Endothelial cell (in vitro differentiated cells): Measurements from ENCODE around the gene RMP24.
A peak's percentile ranks its signal among the peaks of the same experiment; 100 is the strongest.
"Not testable (repeated sequence)": the region's sequence is repeated elsewhere in the genome, so short reads cannot be mapped to it uniquely, and the experiment has no call there.

Experiments
- DNase-seq: peaks from one replicate; pipeline ENCODE4 v3.0.0; 2021; ENCODE audit warnings: low spot score
- H3K27ac Mint-ChIP-seq: one replicate; pipeline ENCODE4 v1.8.0; 2021; ENCODE audit warnings: mixed read lengths, inconsistent platforms; ENCODE audit not compliant: unreplicated experiment
- H3K27me3 Mint-ChIP-seq: one replicate; pipeline ENCODE4 v1.8.0; 2021; ENCODE audit warnings: mild to moderate bottlenecking, moderate library complexity, mixed read lengths, inconsistent platforms; ENCODE audit not compliant: unreplicated experiment
- H3K36me3 Mint-ChIP-seq: one replicate; pipeline ENCODE4 v1.8.0; 2021; ENCODE audit warnings: mild to moderate bottlenecking, low read depth, mixed read lengths, inconsistent platforms; ENCODE audit not compliant: unreplicated experiment
- H3K4me1 Mint-ChIP-seq: one replicate; pipeline ENCODE4 v1.8.0; 2021; ENCODE audit warnings: mild to moderate bottlenecking, mixed read lengths, inconsistent platforms; ENCODE audit not compliant: unreplicated experiment
- H3K4me3 Mint-ChIP-seq: one replicate; pipeline ENCODE4 v1.8.0; 2021; ENCODE audit warnings: mild to moderate bottlenecking, mixed read lengths, inconsistent platforms; ENCODE audit not compliant: unreplicated experiment
- H3K9me3 Mint-ChIP-seq: one replicate; pipeline ENCODE4 v1.8.0; 2021; ENCODE audit warnings: mixed read lengths, inconsistent platforms; ENCODE audit not compliant: unreplicated experiment
- TF ChIP-seq, protein P1 (sequence below): fragments of 200-600 bp; sonication (generic); IDR thresholded peaks from one replicate; pipeline ENCODE4 v1.5.0; 2021; ENCODE audit warnings: antibody characterized with exemption; ENCODE audit not compliant: unreplicated experiment

RMP24 gene

GRCh38 chr18:35962320-35962719, 10.2 kb upstream of the RMP24 start:
- Mint-ChIP-seq H3K9me3 (no peaks in the 10 kb centered on the region), H3K36me3 (peaks cover 13% of the 10 kb centered on the region), H3K27me3 (peaks cover 5% of the 10 kb centered on the region), H3K27ac (peak overlapping the region; percentile 48), H3K4me1 (no peaks in the 10 kb centered on the region), H3K4me3 (peak overlapping the region; percentile 54)
- TF ChIP-seq, protein P1, sequence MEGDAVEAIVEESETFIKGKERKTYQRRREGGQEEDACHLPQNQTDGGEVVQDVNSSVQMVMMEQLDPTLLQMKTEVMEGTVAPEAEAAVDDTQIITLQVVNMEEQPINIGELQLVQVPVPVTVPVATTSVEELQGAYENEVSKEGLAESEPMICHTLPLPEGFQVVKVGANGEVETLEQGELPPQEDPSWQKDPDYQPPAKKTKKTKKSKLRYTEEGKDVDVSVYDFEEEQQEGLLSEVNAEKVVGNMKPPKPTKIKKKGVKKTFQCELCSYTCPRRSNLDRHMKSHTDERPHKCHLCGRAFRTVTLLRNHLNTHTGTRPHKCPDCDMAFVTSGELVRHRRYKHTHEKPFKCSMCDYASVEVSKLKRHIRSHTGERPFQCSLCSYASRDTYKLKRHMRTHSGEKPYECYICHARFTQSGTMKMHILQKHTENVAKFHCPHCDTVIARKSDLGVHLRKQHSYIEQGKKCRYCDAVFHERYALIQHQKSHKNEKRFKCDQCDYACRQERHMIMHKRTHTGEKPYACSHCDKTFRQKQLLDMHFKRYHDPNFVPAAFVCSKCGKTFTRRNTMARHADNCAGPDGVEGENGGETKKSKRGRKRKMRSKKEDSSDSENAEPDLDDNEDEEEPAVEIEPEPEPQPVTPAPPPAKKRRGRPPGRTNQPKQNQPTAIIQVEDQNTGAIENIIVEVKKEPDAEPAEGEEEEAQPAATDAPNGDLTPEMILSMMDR, result no peak
- no peak for DNase-seq

DNA sequence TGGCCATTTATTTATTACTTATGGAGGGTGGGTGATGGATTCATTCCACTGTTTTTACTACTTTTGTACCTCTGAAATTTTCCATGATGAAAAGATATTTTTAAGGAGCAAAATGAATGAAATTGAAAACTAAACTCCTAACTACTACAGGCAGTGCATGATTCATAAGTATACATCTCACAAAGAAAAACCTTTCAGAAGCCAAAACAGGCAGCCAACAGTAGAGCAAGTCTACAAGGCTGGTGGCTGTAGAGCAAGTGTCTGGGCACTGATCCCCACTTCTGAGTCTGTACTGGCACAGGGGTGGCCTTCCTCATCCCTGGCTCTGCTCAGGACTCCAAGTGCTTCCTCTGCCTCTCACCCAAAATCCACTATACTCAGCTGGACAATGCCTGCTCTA, 8.2 kb upstream of the RMP24 start:
- Mint-ChIP-seq H3K4me1 (no peaks in the 10 kb centered on the region), H3K4me3 (no peak overlapping the region), H3K27me3 (peaks cover 5% of the 10 kb centered on the region), H3K9me3 (no peaks in the 10 kb centered on the region), H3K36me3 (peaks cover 8% of the 10 kb centered on the region), H3K27ac (no peak overlapping the region)
- TF ChIP-seq, protein P1, result no peak
- DNase-seq, result no peak

DNA sequence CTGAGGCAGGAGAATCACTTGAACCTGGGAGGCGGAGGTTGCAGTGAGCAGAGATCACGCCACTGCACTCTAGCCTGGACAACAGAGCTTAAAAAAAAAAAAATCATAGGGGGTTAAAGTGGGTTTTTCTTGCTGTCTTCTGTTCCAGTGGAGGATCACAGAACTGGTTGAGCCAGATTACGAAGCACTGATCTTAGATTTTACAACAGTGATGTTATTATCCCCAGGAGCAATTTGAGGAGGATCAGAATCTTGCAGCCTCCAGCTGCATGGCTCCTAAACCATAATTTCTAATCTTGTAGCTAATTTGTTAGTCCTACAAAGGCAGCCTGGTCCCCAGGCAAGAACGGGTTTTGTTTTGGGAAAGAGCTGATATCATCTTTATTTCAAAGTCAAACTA, 4.6 kb upstream of the RMP24 start:
- H3K4me3 Mint-ChIP-seq, H3K36me3 Mint-ChIP-seq, DNase-seq, H3K27ac Mint-ChIP-seq, H3K27me3 Mint-ChIP-seq, H3K4me1 Mint-ChIP-seq, H3K9me3 Mint-ChIP-seq: not testable (repeated sequence)

DNA sequence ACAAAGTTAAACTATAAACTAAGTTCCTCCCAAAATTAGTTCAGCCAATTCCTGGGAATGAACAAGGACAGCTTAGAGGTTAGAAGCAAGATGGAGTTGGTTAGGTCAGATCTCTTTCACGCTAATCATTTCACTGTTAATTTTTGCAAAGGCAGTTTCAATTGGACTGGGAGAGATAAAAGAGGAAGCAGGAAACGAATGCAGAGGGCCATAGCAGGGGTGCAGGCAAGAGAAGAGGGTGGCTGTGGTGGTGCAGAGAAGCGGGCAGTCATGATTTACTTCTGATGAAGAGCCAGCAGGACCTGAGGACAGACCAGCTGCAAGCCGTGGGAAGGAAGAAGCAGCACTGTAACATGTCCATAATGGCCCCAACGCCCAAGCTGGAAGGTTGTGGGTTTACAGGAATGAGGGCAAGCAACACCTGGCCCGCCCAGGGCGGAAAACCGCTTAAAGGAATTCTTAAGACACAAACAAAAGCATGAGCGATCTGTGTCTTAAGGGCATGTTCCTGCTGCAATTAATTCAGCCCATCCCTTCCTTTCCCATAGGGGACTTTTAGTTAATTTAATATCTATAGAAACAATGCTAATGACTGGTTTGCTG, 4.1 kb upstream of the RMP24 start:
- Mint-ChIP-seq H3K4me1 (peaks cover 9% of the 10 kb centered on the region), H3K27ac (no peak overlapping the region), H3K36me3 (peaks cover 8% of the 10 kb centered on the region), H3K4me3 (no peak overlapping the region), H3K27me3 (peaks cover 10% of the 10 kb centered on the region), H3K9me3 (peaks cover 5% of the 10 kb centered on the region)
- TF ChIP-seq, protein P1, result no peak
- no peak for DNase-seq

GRCh38 chr18:35969676-35970075, 2.8 kb upstream of the RMP24 start:
- DNase-seq, result no peak
- H3K27me3 Mint-ChIP-seq, result peaks cover 12% of the 10 kb centered on the region
- H3K4me1 Mint-ChIP-seq, result peaks cover 17% of the 10 kb centered on the region
- H3K36me3 Mint-ChIP-seq, result peaks cover 13% of the 10 kb centered on the region
- H3K9me3 Mint-ChIP-seq, result peaks cover 5% of the 10 kb centered on the region
- H3K4me3 Mint-ChIP-seq, result no peak overlapping the region
- H3K27ac Mint-ChIP-seq, result no peak overlapping the region
- TF ChIP-seq, protein P1, result no peak
